GM06990 (cell line): Measurements from ENCODE around the gene CACNA1C.

Experiments used
- DNase-seq: peaks from one replicate; pipeline ENCODE4 v3.0.0-alpha.2; 2011; ENCODE audit not compliant: insufficient read length; ENCODE audit errors: extremely low read depth
- H3K27me3 ChIP-seq: replicated peaks from 2 replicates; pipeline ENCODE4 v1.6.0; 2011; ENCODE audit warnings: low read length; ENCODE audit not compliant: control insufficient read depth, insufficient read depth
- H3K36me3 ChIP-seq: 2 replicates; pipeline ENCODE4 v1.5.1; 2011; ENCODE audit warnings: low read length; ENCODE audit not compliant: control insufficient read depth, insufficient read depth
- H3K4me3 ChIP-seq: replicated peaks from 2 replicates; pipeline ENCODE4 v1.5.1; 2011; ENCODE audit warnings: low read depth, mild to moderate bottlenecking, control low read depth, low read length
- CTCF ChIP-seq: IDR thresholded peaks from 2 replicates; pipeline ENCODE4 v1.5.1; 2011; ENCODE audit warnings: low read length, control low read depth, mild to moderate bottlenecking, inconsistent platforms; ENCODE audit not compliant: insufficient read depth, poor library complexity, severe bottlenecking

CACNA1C gene

GRCh38 chr12:2291947-2292346, 239.2 kb downstream of the CACNA1C start:
- no peak for DNase-seq
- no peaks in the 10 kb centered on the region for H3K36me3 ChIP-seq
- no peak overlapping the region for H3K4me3 ChIP-seq
- no peak for TF ChIP-seq CTCF
- no peaks in the 10 kb centered on the region for H3K27me3 ChIP-seq

GRCh38 chr12:2292560-2292959, 239.8 kb downstream of the CACNA1C start:
- H3K4me3 ChIP-seq = no peak overlapping the region
- TF ChIP-seq CTCF = no peak
- no peaks in the 10 kb centered on the region for H3K27me3 ChIP-seq
- no peak for DNase-seq
- H3K36me3 ChIP-seq = no peaks in the 10 kb centered on the region

- H3K4me3 ChIP-seq = no peak overlapping the region
- TF ChIP-seq CTCF = no peak
- DNase-seq = no peak
- no peaks in the 10 kb centered on the region for H3K36me3 ChIP-seq
- H3K27me3 ChIP-seq = no peaks in the 10 kb centered on the region
Observed at GRCh38 chr12:2294651-2295475, 242.1 kb downstream of the CACNA1C start.

GRCh38 chr12:2295941-2296461, 243.2 kb downstream of the CACNA1C start:
- no peak for TF ChIP-seq CTCF
- Histone ChIP-seq H3K27me3 (no peaks in the 10 kb centered on the region), H3K4me3 (no peak overlapping the region), H3K36me3 (no peaks in the 10 kb centered on the region)
- no peak for DNase-seq

GRCh38 chr12:2297004-2297403, 244.2 kb downstream of the CACNA1C start:
- Histone ChIP-seq H3K27me3 (no peaks in the 10 kb centered on the region), H3K36me3 (no peaks in the 10 kb centered on the region), H3K4me3 (no peak overlapping the region)
- no peak for TF ChIP-seq CTCF
- DNase-seq = no peak

- TF ChIP-seq CTCF = no peak
- Histone ChIP-seq H3K4me3 (no peak overlapping the region), H3K27me3 (no peaks in the 10 kb centered on the region), H3K36me3 (no peaks in the 10 kb centered on the region)
- no peak for DNase-seq
Observed at GRCh38 chr12:2297658-2298057, 244.9 kb downstream of the CACNA1C start.
